ENCODE results near the gene PILRA. TPM values are rescaled to one million over a fixed set of nuclear protein-coding genes. Genes with fewer than 3 reads are reported as not detected.

Gene PILRA
- total and polyA plus RNA-seq, 8 donors, result 0.88 to 7.6 (median 3.7) TPM

GRCh38 chr7:100384628-100385294 is 11.5 kb downstream of the PILRA start:
- intact Hi-C loops (cut with DNase I), result no loop called here
- FAIRE-seq (no peak), ATAC-seq (peak in 1 of 4 donors; percentile 47), DNase-seq (no peak)
- H3K4me1 ChIP-seq, result no peaks in the 10 kb centered on the region
- no peak for TF ChIP-seq CTCF (IDR thresholded peaks at IDR 0.05)
- 75 to 81% methylated on average over 6 of the region's 6 CpGs for WGBS, 2 donors
- H3K27ac ChIP-seq, result no peak overlapping the region
- H3K27me3 ChIP-seq, result no peaks in the 10 kb centered on the region
- no peak overlapping the region for H3K4me3 ChIP-seq
- no peaks in the 10 kb centered on the region for H3K9me3 ChIP-seq
- H3K36me3 ChIP-seq, result no peaks in the 10 kb centered on the region

- H3K4me3 ChIP-seq, result no peak overlapping the region
- ATAC-seq, result no peak
- no peak for TF ChIP-seq CTCF (IDR thresholded peaks at IDR 0.05)
- no peak for DNase-seq
- no peaks in the 10 kb centered on the region for H3K9me3 ChIP-seq
- intact Hi-C loops (cut with DNase I), result no loop called here
- FAIRE-seq, result no peak
- WGBS, 2 donors, result 28 to 35% methylated on average over 5 of the region's 5 CpGs
- H3K36me3 ChIP-seq, result no peaks in the 10 kb centered on the region
- no peak overlapping the region for H3K27ac ChIP-seq
- H3K4me1 ChIP-seq, result no peaks in the 10 kb centered on the region
- H3K27me3 ChIP-seq, result no peaks in the 10 kb centered on the region
Measured at GRCh38 chr7:100386940-100387339, 13.7 kb downstream of the PILRA start.

DNA sequence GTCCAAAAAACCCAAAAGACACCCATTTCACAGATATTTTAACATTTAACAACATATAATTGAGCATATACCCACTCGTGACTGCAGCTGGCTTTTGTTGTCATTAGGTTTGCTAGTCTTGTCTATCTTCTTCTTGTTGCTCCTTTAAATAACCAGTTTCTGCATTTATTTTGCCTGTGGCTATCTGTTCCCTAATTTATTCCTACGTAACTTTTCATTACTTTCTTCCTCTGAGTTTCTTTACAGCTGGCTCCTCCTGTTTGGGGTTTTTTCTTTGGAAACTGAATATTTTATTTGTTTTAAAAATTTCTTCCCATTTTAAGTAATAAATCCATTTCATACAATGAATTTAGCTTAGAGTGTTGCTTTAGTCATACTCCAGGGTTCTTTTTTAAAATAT is 14.4 kb downstream of the PILRA start:
- H3K36me3 ChIP-seq, result no peaks in the 10 kb centered on the region
- intact Hi-C loops (cut with DNase I), result no loop called here

DNA sequence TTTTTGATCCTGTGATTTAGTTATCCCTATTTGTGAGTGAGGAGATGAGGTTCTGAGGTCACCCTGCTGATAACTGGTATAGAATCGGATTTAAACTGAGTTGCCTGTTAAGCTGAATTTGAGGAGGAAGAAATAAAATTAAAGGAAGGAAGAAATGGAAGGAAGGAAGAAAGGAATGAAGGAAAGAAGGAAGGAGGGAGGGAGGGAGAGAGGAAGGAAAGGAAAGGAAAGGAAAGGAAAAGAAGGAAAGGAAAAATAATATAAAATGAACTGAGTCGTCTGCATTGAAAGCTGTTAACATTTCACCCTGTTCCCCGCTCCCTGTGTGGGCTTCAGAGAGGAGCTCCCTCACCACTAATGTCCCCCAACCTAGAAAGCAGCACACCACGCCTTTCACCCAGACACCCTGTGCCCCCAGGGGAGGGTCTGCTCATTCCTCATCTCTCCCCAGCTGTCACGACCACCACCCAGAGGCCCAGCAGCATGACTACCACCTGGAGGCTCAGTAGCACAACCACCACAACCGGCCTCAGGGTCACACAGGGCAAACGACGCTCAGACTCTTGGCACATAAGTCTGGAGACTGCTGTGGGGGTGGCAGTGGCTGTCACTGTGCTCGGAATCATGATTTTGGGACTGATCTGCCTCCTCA is 16.3 kb downstream of the PILRA start:
- H3K27me3 ChIP-seq, result no peaks in the 10 kb centered on the region
- intact Hi-C loops (cut with DNase I), result no loop called here
- no peaks in the 10 kb centered on the region for H3K4me1 ChIP-seq
- H3K36me3 ChIP-seq, result no peaks in the 10 kb centered on the region
- TF ChIP-seq CTCF (IDR thresholded peaks at IDR 0.05), result no peak
- no peak for FAIRE-seq
- no peak overlapping the region for H3K4me3 ChIP-seq
- ATAC-seq, result no peak
- H3K27ac ChIP-seq, result no peak overlapping the region
- no peaks in the 10 kb centered on the region for H3K9me3 ChIP-seq
- 53% methylated on average over 9 of the region's 9 CpGs for WGBS, 2 donors
- DNase-seq, result no peak

More for the DNA sequence above, 14.4 kb downstream of the PILRA start:
- DNase-seq (no peak), FAIRE-seq (peak; percentile 20), ATAC-seq (no peak)
- no peaks in the 10 kb centered on the region for H3K4me1 ChIP-seq
- no peak overlapping the region for H3K27ac ChIP-seq
- no peaks in the 10 kb centered on the region for H3K9me3 ChIP-seq
- no peak overlapping the region for H3K4me3 ChIP-seq
- H3K27me3 ChIP-seq, result no peaks in the 10 kb centered on the region
- no peak for TF ChIP-seq CTCF (IDR thresholded peaks at IDR 0.05)
- 80 to 81% methylated on average over 2 of the region's 2 CpGs for WGBS, 2 donors

All from pancreas (tissue), 10 donors.